Glomerular visceral epithelial cell (primary cell): Measurements from ENCODE around the gene HSP90AB1.
A peak's percentile ranks its signal among the peaks of the same experiment; 100 is the strongest.

Experiments
- DNase-seq: peaks from one replicate; pipeline ENCODE4 v3.0.0-alpha.2; 2016; ENCODE audit errors: extremely low spot score

The HSP90AB1 gene

DNA sequence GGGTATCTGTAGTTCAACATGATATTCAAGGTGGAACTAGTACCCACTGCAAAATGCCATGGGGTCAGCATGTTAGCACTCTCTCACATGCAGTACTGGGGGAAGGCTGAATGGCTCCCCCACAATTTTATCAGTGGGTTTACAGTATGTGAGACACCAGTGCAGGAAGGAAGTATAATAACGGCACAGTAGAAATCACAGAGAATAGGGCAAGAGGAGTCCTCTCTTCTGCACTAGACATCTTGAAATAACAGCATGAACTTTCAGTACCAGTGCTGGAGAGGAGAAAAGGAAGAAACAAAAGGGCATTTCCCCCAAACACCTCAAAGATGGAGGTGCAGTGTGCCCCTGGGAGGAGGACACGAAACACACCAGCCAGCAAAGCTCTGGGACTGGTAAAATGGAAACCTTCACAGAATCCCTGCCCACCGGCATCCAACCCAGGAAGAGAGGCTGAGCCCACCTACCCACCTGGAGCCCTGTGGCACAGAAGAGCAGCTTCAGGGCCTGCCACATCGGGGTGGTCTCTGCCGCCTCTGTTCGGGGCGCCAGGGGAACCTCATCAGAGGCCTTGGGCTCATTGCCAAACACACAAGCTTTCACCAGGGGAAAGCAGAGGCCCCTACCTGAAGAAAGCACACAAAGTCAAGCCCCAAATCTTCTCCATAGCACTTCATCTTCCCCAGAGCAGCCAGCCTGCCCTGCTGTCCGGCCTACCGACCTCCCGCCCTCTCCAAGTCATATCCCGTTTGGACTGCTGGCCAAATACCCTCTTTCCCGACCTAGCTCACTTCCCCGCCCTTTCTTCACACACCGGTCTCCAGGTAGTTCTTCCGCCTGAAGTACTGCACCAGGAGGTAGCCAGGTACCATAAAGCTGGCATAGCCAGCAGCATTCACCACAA, 9.2 kb downstream of the HSP90AB1 start:
- DNase-seq: peak; percentile 33

- no peak for DNase-seq
Measured at GRCh38 chr6:44256775-44257024, 9.8 kb downstream of the HSP90AB1 start.

DNA sequence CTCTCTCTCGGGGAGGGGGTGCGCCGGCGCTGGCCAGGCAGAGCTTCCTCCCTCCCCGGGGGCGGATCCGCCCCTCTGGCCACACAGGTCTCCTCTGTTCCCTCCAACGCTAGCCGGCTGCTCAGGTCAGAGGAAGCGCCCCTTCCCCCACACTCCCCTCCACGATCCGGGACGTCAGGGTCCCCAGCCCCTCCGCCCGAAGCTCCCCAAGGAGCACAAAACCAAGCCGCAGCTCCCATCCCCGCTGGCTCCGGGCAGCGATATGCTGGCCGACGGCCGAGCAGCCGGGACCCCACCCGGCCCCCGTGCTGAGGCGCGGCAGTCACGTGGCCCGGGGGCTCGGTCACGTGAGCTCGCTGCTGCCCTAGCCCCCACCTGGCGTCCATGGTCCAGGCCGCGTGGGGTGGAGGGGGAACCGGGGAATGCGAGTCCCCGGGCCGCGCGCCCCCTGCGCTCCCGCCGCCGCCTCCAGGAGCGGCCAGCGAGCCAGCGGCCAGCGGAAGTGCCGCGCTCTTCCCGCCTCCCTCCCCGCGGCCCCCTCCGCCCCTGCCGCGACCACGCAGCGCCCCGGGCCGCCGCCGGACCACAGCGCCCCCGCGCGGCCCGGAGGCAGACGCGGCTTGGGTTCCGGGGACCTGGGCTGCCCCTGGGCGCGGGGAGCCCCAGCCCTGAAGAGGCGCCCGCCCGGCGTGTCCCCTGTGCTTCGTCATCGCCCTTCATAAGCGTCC, 10.3 kb downstream of the HSP90AB1 start, which contains the start of gene SLC35B2:
TSS of gene SLC35B2 (minus strand) at position 504 of the 728 bp plus-strand sequence. CDS start at position 386, 118 bp downstream.
- DNase-seq: peak; percentile 81

DNA sequence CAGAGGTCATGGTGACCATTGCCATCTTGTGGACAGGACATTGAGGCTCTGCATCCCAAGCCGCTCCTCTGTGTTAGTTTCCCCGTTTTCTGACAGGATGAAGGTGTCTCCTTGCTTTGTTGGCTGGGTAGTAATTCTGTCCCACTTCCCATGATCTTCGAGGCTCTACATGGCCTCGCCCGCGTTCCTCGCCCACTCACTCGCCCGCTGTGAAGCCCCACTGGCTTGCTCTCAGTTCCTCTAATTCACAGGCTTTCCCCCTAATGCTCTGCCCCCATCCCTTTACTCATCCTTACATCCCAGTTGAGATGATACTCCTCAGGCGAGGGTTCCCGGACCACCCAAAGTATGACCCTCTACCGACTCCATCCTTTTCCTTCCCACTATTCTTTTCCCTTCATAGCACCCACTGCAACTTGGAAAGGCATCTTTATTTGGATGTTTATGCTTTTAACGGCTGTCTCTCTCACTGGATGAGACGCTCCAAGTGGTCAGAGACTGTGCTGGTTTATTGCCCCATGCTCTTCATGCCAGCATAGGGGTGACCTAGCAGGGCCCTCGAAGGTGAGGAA, 10.9 kb downstream of the HSP90AB1 start:
- DNase-seq: no peak

GRCh38 chr6:44258325-44258863, 11.5 kb downstream of the HSP90AB1 start:
- no peak for DNase-seq

DNA sequence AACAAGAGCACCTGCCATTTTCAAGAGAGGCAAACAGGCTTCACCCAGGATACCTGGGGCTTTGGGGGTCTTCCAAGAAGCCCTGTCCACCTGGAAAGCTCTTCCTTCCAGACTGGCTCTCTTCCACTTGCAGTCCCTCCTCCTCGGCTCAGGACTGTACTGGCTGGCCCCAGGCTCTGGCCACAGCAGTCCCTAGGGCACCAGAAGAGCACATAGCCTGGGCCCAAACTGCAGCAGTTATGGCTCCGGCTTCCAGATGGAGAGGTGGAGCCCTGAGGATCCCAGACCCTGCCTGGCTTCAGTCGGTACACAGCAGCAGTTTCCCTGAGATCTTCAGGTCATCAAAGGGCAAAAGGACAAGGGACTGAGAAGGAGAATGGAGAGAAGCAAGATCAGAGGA, 12.0 kb downstream of the HSP90AB1 start:
- DNase-seq: no peak

- DNase-seq: no peak
Measured at GRCh38 chr6:44260011-44260410, 13.1 kb downstream of the HSP90AB1 start.

- no peak for DNase-seq
Measured at GRCh38 chr6:44260451-44261297, 13.8 kb downstream of the HSP90AB1 start.

DNA sequence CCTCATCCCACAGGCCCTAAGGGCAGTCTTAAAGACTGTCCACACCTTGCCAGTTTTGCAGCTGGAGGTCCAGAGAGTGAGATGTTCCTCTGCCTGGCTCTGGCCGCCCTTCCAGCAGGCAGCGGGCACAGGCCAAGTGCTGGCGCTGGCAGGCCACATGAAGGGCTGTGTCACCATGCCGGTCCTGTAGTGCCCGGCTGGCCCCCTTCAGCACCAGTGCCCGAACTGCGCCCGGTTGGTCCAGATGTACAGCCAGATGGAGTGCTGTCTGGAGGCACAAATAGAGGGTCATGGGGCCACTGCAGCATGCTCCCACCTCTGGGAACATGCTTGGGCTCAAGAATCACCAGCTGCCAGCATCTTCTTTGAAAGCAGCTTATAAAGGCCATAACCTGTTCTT, 14.7 kb downstream of the HSP90AB1 start:
- DNase-seq: no peak

- no peak for DNase-seq
Measured at GRCh38 chr6:44262467-44263353, 15.8 kb downstream of the HSP90AB1 start.

GRCh38 chr6:44263354-44264100, 16.6 kb downstream of the HSP90AB1 start:
- peak; percentile 65 for DNase-seq

DNA sequence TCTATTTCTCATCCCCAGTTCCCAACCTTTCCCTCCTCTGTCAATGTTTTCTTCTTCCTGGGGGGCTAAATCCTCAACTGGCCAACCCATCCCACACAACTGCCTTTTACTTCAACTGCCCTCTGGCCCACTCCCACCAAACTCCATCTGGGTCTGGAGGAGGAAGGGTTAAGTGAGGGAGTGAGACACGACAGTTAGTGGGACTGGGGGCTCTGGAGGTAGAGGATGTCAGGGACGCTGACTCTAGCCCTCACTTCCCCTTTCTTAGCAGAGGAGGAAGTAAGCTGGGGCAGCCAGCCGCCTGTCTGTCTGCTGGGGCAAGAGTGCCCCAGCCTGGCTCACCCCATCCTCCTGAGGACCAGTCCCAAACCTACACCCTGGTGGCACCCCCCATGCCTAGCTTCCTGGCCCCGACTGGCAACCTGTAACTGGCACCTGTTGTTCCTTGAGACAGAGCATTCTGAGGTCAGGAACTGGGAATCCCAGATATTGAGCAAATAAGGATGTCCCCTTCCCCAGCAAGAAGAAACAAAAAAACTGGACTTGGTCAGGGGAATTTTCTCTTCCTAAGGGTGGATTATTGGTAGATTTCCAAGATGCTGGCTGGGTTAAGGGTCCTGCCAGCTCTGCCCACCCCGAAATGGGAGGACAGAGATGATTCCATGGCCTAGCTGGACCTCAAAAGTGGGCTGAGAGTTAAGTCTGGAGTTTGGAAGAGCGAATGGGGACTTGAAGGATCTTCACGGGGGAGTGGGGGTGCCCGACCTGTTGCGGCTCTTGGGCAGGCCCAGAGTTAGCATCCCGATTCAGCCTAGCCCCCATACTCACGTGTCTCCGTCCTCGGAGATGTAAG, 17.5 kb downstream of the HSP90AB1 start:
- no peak for DNase-seq

- DNase-seq: peak; percentile 96
Measured at GRCh38 chr6:44265007-44265721, 18.3 kb downstream of the HSP90AB1 start, which contains the start of gene NFKBIE. NFKBIE (minus strand) TSS chr6:44265551; CDS start chr6:44265346, 205 bp downstream.

- DNase-seq: no peak
Measured at GRCh38 chr6:44265722-44266233, 18.9 kb downstream of the HSP90AB1 start.

DNA sequence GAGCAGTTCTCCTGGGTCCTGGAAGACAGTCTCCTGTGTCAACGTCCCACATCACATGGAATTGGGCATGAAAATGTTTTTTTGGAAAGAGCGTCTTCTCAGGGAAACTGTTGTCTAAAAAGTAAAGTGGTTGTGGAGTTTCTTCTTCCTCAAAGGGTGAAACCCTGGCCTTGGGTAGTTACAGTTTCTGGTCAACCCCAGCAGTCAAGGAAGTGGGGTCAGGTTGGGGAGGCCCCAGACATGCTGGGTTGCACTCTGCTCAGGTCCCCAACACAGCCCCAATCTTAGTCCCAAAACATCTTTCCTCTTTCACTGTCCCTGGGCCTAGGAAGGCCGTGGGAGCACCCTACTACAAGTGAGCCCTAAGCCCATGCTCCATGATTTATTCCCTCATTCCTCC, 19.4 kb downstream of the HSP90AB1 start:
- DNase-seq: no peak

DNA sequence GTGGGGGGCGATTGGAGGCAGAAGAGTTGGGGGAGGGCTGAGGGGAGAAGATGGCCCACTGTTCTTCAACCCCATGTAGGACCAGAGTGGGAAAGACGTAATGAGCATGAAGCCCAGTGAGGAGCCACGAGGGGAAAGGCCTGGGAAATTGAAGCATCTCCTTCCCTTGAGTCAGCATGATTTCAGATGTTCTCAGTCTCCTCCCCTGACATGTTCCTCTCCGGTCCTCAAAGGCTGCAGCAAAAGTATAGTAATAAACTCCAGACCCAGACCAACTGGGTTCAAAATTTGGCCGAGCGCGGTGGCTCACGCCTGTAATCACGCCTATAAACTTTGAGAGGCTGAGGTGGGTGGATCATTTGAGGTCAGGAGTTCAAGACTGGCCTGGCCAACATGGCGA, 20.4 kb downstream of the HSP90AB1 start:
- DNase-seq: no peak

DNA sequence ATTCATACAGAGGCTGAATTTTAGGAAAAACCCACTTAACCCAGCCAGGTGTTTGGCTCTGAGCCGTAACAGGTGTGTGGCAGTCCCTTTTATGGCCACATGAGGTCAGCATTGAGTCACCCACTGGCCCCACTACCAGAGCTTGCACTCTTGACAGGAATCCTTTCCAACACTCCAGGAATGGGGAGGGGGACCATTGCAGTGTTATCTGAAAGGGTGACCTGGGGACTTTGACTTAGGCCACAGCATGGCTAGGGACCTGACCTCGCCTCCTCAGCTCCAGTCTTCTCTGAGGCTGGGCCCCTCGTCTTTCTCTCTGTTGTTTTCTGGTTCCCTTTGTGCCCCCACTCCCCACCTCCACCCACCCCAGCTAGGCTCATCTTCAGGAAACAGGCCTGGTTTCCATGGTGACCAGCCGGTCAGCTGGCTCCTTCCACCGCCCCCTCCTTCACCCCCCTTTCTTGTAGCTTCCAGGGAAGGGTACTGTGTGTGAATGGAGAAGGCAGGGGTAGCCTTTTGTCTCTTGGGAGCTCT, 21.3 kb downstream of the HSP90AB1 start:
- peak; percentile 59 for DNase-seq
